Retinal pigment epithelial cell (primary cell): ENCODE results near the gene TUBE1.
A peak's percentile ranks its signal among the peaks of the same experiment; 100 is the strongest.

Source experiments
- DNase-seq: peaks from one replicate; pipeline ENCODE4 v3.0.0-alpha.2; 2010; ENCODE audit warnings: low read depth
- H3K4me3 ChIP-seq: 2 replicates; pipeline ENCODE4 v1.5.1; 2011; ENCODE audit warnings: mild to moderate bottlenecking, low read length, control low read depth, moderate library complexity
- TF ChIP-seq, protein P1 (sequence below): conservative IDR thresholded peaks from 2 replicates; pipeline ENCODE4 v1.5.1; 2011; ENCODE audit warnings: low read depth, low read length, control low read depth, inconsistent platforms

The TUBE1 gene

DNA sequence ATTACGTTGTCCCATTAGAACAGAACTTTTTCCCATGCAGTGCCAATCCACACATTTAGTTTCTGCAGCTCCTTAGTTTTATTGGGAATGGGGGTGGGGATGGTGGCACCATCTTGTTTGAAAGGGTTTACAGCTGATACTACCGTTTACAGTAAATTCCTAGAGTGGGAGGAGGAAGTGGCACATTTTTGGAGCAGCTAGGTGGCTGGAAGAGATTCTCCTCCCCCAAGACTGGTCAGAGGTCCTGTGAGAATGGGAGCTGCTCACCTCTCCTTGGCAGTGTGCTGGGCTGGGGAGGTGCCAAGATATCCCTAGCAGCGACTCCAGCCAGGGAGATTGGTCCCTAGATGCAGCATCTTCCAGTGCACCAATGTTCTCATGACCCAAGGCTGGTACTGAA is 45.7 kb downstream of the TUBE1 start:
- DNase-seq, result no peak
- no peak overlapping the region for H3K4me3 ChIP-seq
- TF ChIP-seq, protein P1, sequence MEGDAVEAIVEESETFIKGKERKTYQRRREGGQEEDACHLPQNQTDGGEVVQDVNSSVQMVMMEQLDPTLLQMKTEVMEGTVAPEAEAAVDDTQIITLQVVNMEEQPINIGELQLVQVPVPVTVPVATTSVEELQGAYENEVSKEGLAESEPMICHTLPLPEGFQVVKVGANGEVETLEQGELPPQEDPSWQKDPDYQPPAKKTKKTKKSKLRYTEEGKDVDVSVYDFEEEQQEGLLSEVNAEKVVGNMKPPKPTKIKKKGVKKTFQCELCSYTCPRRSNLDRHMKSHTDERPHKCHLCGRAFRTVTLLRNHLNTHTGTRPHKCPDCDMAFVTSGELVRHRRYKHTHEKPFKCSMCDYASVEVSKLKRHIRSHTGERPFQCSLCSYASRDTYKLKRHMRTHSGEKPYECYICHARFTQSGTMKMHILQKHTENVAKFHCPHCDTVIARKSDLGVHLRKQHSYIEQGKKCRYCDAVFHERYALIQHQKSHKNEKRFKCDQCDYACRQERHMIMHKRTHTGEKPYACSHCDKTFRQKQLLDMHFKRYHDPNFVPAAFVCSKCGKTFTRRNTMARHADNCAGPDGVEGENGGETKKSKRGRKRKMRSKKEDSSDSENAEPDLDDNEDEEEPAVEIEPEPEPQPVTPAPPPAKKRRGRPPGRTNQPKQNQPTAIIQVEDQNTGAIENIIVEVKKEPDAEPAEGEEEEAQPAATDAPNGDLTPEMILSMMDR, result no peak

DNA sequence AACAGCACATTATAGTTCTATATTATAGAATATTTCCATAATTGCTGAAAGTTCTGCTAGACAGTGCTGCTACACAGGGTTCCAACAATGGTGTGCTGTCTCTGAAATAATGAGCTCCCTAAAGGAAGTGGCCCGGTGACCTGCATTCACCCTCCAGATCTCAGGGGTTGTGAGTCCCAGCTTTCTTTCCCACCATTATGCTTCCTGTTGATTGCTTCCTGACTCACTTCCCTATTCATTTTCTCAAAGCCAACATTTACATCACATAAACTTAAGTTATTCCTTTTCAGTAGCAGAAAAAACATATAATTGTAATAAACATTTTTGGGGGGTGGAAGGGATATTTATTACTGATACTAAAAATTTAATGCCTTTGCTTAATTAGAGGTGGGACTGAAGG is 46.3 kb downstream of the TUBE1 start:
- DNase-seq, result no peak
- H3K4me3 ChIP-seq, result no peak overlapping the region
- TF ChIP-seq, protein P1, result no peak

DNA sequence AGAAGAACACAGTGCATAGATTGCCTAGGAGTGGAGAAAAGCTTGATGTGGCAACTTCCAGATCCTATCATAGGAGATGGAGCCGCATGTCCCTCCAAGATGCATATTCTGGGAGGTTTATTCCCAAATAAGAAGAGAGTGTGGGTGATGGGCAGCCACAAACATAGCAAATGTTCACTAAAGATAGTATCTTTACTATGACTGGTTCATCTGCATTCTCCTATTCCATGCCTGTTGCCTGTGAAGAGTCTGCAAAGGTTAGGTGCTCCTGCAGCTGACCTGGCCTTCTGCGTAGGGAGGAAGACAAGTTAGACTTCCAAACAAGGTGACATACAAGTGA is 47.9 kb downstream of the TUBE1 start:
- no peak for DNase-seq
- TF ChIP-seq, protein P1, result no peak
- no peak overlapping the region for H3K4me3 ChIP-seq

DNA sequence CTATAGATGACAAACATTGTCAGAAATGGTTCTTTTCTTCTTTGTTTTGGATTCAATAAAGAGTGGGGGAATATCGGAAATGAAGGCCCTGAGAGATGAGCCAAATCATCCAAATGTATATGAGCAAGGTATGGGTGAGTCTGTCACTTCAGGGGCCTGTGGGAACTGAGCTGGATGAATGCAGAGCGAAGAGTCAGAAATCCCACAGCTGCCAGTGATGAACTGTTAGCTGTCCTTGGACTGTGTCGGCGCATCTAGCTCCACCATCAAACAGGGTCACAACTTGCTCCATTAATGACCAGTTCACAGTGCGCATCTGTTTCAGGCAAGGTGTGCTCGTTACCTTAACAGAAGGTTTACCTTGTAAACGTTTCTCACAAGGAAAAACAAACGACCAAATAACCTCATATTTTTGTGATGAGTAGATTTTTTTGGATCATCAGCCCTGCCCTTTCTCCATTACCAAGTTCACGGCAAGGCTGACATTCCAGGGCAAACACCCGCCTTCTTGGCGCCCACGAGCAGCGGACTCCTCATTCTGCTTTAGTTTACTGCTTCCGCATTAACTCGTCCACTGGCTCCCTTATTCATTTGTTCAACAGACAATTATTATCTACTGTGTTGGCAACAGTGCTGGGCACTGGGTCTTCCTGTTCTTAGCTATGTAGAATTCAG is 48.4 kb downstream of the TUBE1 start:
- TF ChIP-seq, protein P1, result no peak
- no peak for DNase-seq
- H3K4me3 ChIP-seq, result no peak overlapping the region

DNA sequence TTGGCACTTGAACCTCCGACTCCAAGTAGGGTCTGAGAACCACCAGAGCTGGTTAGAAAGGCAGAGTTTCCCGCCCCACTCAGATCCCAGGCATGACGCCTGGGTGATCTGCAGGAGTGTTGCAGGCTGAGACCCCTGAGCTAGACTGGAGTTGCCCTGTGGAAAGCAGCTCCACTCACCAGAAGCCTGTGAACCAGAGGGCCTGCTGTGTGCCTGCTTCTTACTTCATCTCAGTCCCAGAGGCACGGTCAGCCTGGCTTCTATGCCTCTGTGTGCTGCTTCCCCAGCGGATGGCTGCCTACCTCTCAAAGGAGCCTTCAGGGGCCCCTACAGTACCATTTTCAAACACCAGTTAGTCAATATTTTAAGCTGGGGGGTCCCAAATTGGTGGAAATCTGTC is 49.0 kb downstream of the TUBE1 start:
- TF ChIP-seq, protein P1, result no peak
- no peak for DNase-seq
- H3K4me3 ChIP-seq, result no peak overlapping the region

DNA sequence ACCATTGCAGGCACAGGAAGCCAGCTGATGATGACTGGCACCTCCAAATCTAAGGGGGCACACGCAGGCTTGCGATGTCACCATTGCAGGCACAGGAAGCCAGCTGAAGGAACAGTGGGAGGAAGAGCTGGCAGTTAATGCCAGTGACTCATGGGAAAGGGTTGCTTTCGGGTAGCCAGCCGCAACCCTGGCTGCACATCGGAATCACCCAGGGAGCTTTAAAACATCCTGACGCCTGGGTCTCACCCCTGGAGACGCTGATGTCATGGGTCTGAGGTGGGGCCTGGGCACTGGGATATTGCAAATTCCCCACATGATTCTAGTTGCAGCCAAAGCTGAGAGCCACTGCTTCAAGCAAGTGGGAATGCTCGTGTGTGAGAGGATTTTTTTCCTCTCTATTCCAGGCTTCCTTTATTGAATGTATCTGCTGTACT is 49.5 kb downstream of the TUBE1 start:
- DNase-seq, result peak; percentile 96
- TF ChIP-seq, protein P1, result no peak
- no peak overlapping the region for H3K4me3 ChIP-seq

DNA sequence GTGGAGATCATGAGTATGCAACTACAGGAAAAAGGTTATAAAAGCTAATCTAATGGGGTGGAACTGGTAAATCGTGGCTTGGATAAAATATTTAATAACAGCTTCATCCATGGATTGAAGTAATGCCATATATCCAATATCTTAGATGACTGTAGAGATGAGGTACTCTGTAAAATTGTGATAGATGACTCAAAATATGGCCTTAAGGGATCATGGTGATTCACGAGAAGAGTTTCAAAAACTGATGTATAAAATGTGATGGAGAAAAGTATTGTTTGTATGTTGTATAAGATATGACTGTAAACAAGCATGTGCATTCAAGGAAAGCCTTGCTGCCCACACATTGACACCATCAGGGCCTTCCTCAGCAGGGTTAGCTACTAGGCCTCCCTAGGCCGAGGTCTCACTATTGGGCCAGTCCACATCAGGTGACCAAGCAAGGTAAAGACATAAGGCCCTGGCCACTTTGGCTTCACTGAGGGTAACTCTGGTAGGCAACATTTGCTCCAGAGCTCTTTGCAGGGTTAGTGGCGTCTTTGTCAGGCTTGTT is 51.1 kb downstream of the TUBE1 start:
- DNase-seq, result no peak
- TF ChIP-seq, protein P1, result no peak
- no peak overlapping the region for H3K4me3 ChIP-seq
